OCI-LY3 (cell line): ENCODE data around the gene DRC3.

Experiments
- EZH2phosphoT487 ChIP-seq: fragments of 200-600 bp; shearing (Covaris generic); IDR thresholded peaks from 2 replicates; pipeline ENCODE4 v1.6.1; 2018; ENCODE audit warnings: antibody characterized with exemption, mixed run types, low read depth
- TF ChIP-seq, protein P1 (sequence below): fragments of 200-600, 300-600 bp; sonication (generic); IDR thresholded peaks from 2 replicates; pipeline ENCODE4 v1.5.1; 2014; ENCODE audit warnings: antibody characterized with exemption, low read length, low read depth

- TF ChIP-seq, protein P1, sequence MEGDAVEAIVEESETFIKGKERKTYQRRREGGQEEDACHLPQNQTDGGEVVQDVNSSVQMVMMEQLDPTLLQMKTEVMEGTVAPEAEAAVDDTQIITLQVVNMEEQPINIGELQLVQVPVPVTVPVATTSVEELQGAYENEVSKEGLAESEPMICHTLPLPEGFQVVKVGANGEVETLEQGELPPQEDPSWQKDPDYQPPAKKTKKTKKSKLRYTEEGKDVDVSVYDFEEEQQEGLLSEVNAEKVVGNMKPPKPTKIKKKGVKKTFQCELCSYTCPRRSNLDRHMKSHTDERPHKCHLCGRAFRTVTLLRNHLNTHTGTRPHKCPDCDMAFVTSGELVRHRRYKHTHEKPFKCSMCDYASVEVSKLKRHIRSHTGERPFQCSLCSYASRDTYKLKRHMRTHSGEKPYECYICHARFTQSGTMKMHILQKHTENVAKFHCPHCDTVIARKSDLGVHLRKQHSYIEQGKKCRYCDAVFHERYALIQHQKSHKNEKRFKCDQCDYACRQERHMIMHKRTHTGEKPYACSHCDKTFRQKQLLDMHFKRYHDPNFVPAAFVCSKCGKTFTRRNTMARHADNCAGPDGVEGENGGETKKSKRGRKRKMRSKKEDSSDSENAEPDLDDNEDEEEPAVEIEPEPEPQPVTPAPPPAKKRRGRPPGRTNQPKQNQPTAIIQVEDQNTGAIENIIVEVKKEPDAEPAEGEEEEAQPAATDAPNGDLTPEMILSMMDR = no peak
- TF ChIP-seq EZH2phosphoT487 = no peak
Measured at GRCh38 chr17:18006495-18007239, 34.0 kb downstream of the DRC3 start.
